Bronchial epithelial cell (primary cell): Measurements from ENCODE around the gene LRFN2. TPM values are rescaled to one million over a fixed set of nuclear protein-coding genes. Genes with fewer than 3 reads are reported as not detected.

ENCODE experiments used
- DNase-seq: peaks from one replicate; pipeline ENCODE4 v3.0.0-alpha.2; 2010; ENCODE audit warnings: low read depth
- FAIRE-seq: peaks from 2 replicates; lab custom pipeline; 2011; peaks lifted over from hg19 to GRCh38; lab: Jason Lieb, UNC
- H3K27me3 ChIP-seq: 2 replicates; pipeline ENCODE4 v1.5.1; 2011; ENCODE audit warnings: low read length; ENCODE audit not compliant: control insufficient read depth, insufficient read depth
- H3K36me3 ChIP-seq: 2 replicates; pipeline ENCODE4 v1.5.1; 2011; ENCODE audit warnings: low read length; ENCODE audit not compliant: control insufficient read depth, insufficient read depth
- H3K4me3 ChIP-seq: 2 replicates; pipeline ENCODE4 v1.5.1; 2011; ENCODE audit warnings: mild to moderate bottlenecking, low read depth, low read length, control low read depth
- CTCF ChIP-seq: IDR thresholded peaks from 2 replicates; pipeline ENCODE4 v1.5.1; 2011; ENCODE audit warnings: mild to moderate bottlenecking, moderate library complexity, low read length, control low read depth, inconsistent platforms; ENCODE audit not compliant: insufficient read depth, severe bottlenecking
- total RNA-seq: library from RNA; depleted of rRNA; stranded (reverse); fragments of >200 nt; gene quantifications from 2 replicates; pipeline ENCODE4 v1.2.1, GENCODE V29; 2014

The LRFN2 gene
- total RNA-seq, 1 donor from 2014 or later = not detected

- DNase-seq (no peak), FAIRE-seq (no peak)
- TF ChIP-seq CTCF = no peak
- Histone ChIP-seq H3K36me3 (no peaks in the 10 kb centered on the region), H3K4me3 (no peak overlapping the region), H3K27me3 (no peaks in the 10 kb centered on the region)
These were observed 54.7 kb downstream of the LRFN2 start for GRCh38 chr6:40532349-40533000.

- no peak for FAIRE-seq
- no peak for DNase-seq
- no peak for TF ChIP-seq CTCF
- Histone ChIP-seq H3K27me3 (no peaks in the 10 kb centered on the region), H3K36me3 (no peaks in the 10 kb centered on the region), H3K4me3 (no peak overlapping the region)
These were observed 57.2 kb downstream of the LRFN2 start for GRCh38 chr6:40529919-40530318.

GRCh38 chr6:40529040-40529439 is 58.1 kb downstream of the LRFN2 start:
- DNase-seq (no peak), FAIRE-seq (no peak)
- Histone ChIP-seq H3K4me3 (no peak overlapping the region), H3K36me3 (no peaks in the 10 kb centered on the region), H3K27me3 (no peaks in the 10 kb centered on the region)
- no peak for TF ChIP-seq CTCF

GRCh38 chr6:40528051-40528450 is 59.1 kb downstream of the LRFN2 start:
- Histone ChIP-seq H3K27me3 (no peaks in the 10 kb centered on the region), H3K4me3 (no peak overlapping the region), H3K36me3 (no peaks in the 10 kb centered on the region)
- FAIRE-seq = peak; percentile 23
- no peak for TF ChIP-seq CTCF
- no peak for DNase-seq

- H3K27me3 ChIP-seq = no peaks in the 10 kb centered on the region
- H3K36me3 ChIP-seq = no peaks in the 10 kb centered on the region
- TF ChIP-seq CTCF = no peak
- no peak overlapping the region for H3K4me3 ChIP-seq
- DNase-seq = no peak
- FAIRE-seq = peak; percentile 40
These were observed 61.1 kb downstream of the LRFN2 start for GRCh38 chr6:40526036-40526435.
